GM23338 (cell line): ENCODE measurements around the gene NPLOC4. TPM values are rescaled to one million over a fixed set of nuclear protein-coding genes. Genes with fewer than 3 reads are reported as not detected.

Source experiments
- ATAC-seq: fragments of 200-7000 bp; cut with Tn5 transposase; 3 replicates; pipeline ENCODE4 v1.9.1; 2020
- DNase-seq: peaks from one replicate; pipeline ENCODE4 v3.0.0-alpha.2; 2015; ENCODE audit warnings: low spot score
- H2AFZ ChIP-seq: fragments of 200-600 bp; sonication (generic); 2 replicates; pipeline ENCODE4 v1.8.0; 2016; ENCODE audit warnings: antibody characterized with exemption, mild to moderate bottlenecking, moderate library complexity
- H3F3A ChIP-seq: fragments of 200-600 bp; sonication (generic); replicated peaks from 2 replicates; pipeline ENCODE4 v1.8.0; 2017; ENCODE audit warnings: antibody characterized with exemption, mixed run types, low read depth
- H3K27ac ChIP-seq: fragments of 200-600 bp; sonication (generic); 2 replicates; pipeline ENCODE4 v1.6.1; 2016; ENCODE audit warnings: low read depth
- H3K27me3 ChIP-seq: fragments of 200-600 bp; sonication (generic); 2 replicates; pipeline ENCODE4 v1.8.0; 2016; ENCODE audit warnings: mild to moderate bottlenecking, mixed run types, moderate library complexity; ENCODE audit not compliant: insufficient read depth
- H3K36me3 ChIP-seq: fragments of 200-600 bp; sonication (generic); 2 replicates; pipeline ENCODE4 v1.8.0; 2016; ENCODE audit warnings: mild to moderate bottlenecking; ENCODE audit not compliant: insufficient read depth
- H3K4me1 ChIP-seq: fragments of 200-600 bp; sonication (generic); 2 replicates; pipeline ENCODE4 v1.8.0; 2016; ENCODE audit warnings: mild to moderate bottlenecking, moderate library complexity; ENCODE audit not compliant: insufficient read depth
- H3K4me2 ChIP-seq: fragments of 200-600 bp; sonication (generic); 2 replicates; pipeline ENCODE4 v1.7.1; 2017; ENCODE audit warnings: mixed run types
- H3K4me3 ChIP-seq: fragments of 200-600 bp; sonication (generic); 2 replicates; pipeline ENCODE4 v1.6.1; 2016; ENCODE audit warnings: mixed run types
- H3K79me2 ChIP-seq: fragments of 200-600 bp; sonication (generic); replicated peaks from 2 replicates; pipeline ENCODE4 v1.8.0; 2017; ENCODE audit warnings: mild to moderate bottlenecking; ENCODE audit not compliant: insufficient read depth
- H3K9me2 ChIP-seq: fragments of 200-600 bp; sonication (generic); 2 replicates; pipeline ENCODE4 v1.8.0; 2017; ENCODE audit not compliant: insufficient read depth
- H4K20me1 ChIP-seq: fragments of 200-600 bp; sonication (generic); replicated peaks from 2 replicates; pipeline ENCODE4 v1.8.0; 2017; ENCODE audit warnings: mild to moderate bottlenecking; ENCODE audit not compliant: insufficient read depth
- H3K27ac Mint-ChIP-seq: 2 replicates; pipeline ENCODE4 v1.8.0; 2020; ENCODE audit warnings: inconsistent platforms, mild to moderate bottlenecking, moderate library complexity, mixed read lengths
- H3K27me3 Mint-ChIP-seq: 3 replicates; pipeline ENCODE4 v1.8.0; 2022; ENCODE audit warnings: low read depth, mild to moderate bottlenecking, moderate library complexity, mixed read lengths, inconsistent platforms; ENCODE audit not compliant: insufficient read depth, poor library complexity
- H3K36me3 Mint-ChIP-seq: 3 replicates; pipeline ENCODE4 v1.8.0; 2021; ENCODE audit warnings: low read depth, mild to moderate bottlenecking, inconsistent platforms, moderate library complexity, mixed read lengths
- H3K4me1 Mint-ChIP-seq: 3 replicates; pipeline ENCODE4 v1.8.0; 2020; ENCODE audit warnings: mild to moderate bottlenecking, inconsistent platforms, mixed read lengths
- H3K4me3 Mint-ChIP-seq: 3 replicates; pipeline ENCODE4 v1.8.0; 2021; ENCODE audit warnings: moderate library complexity, mild to moderate bottlenecking, inconsistent platforms, mixed read lengths
- H3K9me3 Mint-ChIP-seq: 3 replicates; pipeline ENCODE4 v1.8.0; 2020; ENCODE audit warnings: moderate library complexity, mild to moderate bottlenecking, inconsistent platforms, mixed read lengths
- EZH2phosphoT487 ChIP-seq: fragments of 200-600 bp; sonication (generic); IDR thresholded peaks from one replicate; pipeline ENCODE4 v1.8.1; 2018; ENCODE audit warnings: antibody characterized with exemption; ENCODE audit not compliant: unreplicated experiment
- POLR2AphosphoS5 ChIP-seq: IDR thresholded peaks from 2 replicates; pipeline ENCODE4 v1.6.1; 2016; ENCODE audit warnings: antibody characterized with exemption, low read depth
- STAT1 ChIP-seq: IDR thresholded peaks from one replicate; pipeline ENCODE4 v1.6.1; 2016; ENCODE audit warnings: antibody characterized with exemption; ENCODE audit not compliant: unreplicated experiment
- ZNF114 ChIP-seq: fragments of 250-450 bp; sonication (Bioruptor Pico); IDR thresholded peaks from 2 replicates; pipeline ENCODE4 v1.5.0; 2020; ENCODE audit warnings: mild to moderate bottlenecking, moderate library complexity
- polyA plus RNA-seq: library from polyadenylated mRNA; unstranded; fragments of >200 nt; fragmentation: Nextera tagmentation; extraction: Ambion mirVana; gene quantifications from 2 replicates; pipeline ENCODE4 v1.2.1, GENCODE V29; 2016
- total RNA-seq: library from RNA; depleted of rRNA; stranded (reverse); fragments of >200 nt; shearing (Covaris generic); gene quantifications from 2 replicates; pipeline ENCODE4 v1.2.3, GENCODE V29; 2014
- TF ChIP-seq, protein P1 (sequence below), 2 experiments: fragments of 200-600 bp in 1 of 2; sonication (generic) in 1 of 2; conservative IDR thresholded peaks; 2 replicates each; pipeline versions ENCODE4 v1.5.1 to v1.6.1; 2016 to 2017; ENCODE audit warnings: antibody characterized with exemption in 2 of 2, low read depth in 2 of 2, mild to moderate bottlenecking in 2 of 2, moderate library complexity in 1 of 2
- TF ChIP-seq, protein P2 (sequence below): IDR thresholded peaks from one replicate; pipeline ENCODE4 v1.6.1; 2018; ENCODE audit warnings: antibody characterized with exemption; ENCODE audit not compliant: unreplicated experiment
- TF ChIP-seq, protein P3 (sequence below): fragments of 250-450 bp; sonication (Bioruptor Pico); IDR thresholded peaks from 2 replicates; pipeline ENCODE4 v1.5.0; 2020; ENCODE audit warnings: mild to moderate bottlenecking, moderate library complexity

The NPLOC4 gene
- total and polyA plus RNA-seq, 2 experiments from 2014 or later = 24.1 to 79.1 TPM

DNA sequence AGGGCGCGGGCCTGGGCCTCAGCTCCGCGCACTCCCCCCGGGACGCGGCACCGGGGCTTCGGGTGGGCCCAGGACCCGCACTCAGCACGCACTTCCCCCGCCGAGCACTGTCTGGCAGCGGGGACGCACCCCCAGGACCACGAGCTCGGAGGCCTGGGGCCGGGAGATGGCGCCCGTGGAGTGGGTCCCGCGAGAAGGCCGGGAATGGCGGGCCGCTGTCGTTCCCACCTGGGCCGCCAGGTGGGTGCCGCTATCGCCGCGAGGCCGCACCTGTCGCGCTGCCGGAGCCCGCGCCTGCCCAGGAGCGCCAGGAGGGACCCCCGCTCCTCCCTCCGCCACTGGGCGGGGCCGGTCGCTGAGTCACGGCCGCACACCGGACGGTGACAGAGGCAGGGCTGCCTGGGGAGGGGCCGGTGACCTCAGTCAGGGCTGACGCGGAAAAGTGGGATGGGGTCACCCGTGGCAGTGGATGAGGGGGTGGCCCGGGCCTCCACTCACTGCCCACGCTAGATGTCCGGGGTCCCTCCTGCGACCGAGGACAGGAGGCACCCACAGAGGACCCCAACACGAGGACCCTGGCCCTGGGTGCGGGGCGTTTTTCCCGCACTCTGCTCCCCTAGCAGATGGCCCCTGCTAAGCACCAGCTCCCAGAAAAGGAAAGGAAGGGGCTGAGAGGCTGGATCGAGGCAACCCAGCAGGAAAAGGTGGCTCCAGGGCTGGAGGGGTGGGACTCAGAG lies 117.5 kb downstream of the NPLOC4 start:
- Histone ChIP-seq H3K79me2 (peaks cover 17% of the 10 kb centered on the region), H4K20me1 (peaks cover 7% of the 10 kb centered on the region; the same call in 1 of the 2 replicates), H3K27ac (no peak overlapping the region), H3K36me3 (no peaks in the 10 kb centered on the region), H3F3A (peaks cover 12% of the 10 kb centered on the region; the same call in 1 of the 2 replicates), H3K27me3 (peaks cover 46% of the 10 kb centered on the region), H3K4me1 (peaks cover 22% of the 10 kb centered on the region), H3K4me2 (peak overlapping the region; percentile 84), H2AFZ (peak overlapping the region; percentile 86; the same call in 1 of the 2 replicates), H3K9me2 (no peaks in the 10 kb centered on the region), H3K4me3 (peak overlapping the region; percentile 65)
- Mint-ChIP-seq H3K36me3 (no peaks in the 10 kb centered on the region; the same call in 2 of the 3 replicates), H3K4me1 (peaks cover 18% of the 10 kb centered on the region), H3K27me3 (peaks cover 54% of the 10 kb centered on the region), H3K9me3 (no peaks in the 10 kb centered on the region; the same call in 1 of the 3 replicates), H3K4me3 (peak overlapping the region; percentile 50), H3K27ac (no peak overlapping the region)
- TF ChIP-seq EZH2phosphoT487 (no peak), ZNF114 (CRISPR knock-in tag) (no peak), POLR2AphosphoS5 (peak; percentile 52)
- TF ChIP-seq, protein P1, sequence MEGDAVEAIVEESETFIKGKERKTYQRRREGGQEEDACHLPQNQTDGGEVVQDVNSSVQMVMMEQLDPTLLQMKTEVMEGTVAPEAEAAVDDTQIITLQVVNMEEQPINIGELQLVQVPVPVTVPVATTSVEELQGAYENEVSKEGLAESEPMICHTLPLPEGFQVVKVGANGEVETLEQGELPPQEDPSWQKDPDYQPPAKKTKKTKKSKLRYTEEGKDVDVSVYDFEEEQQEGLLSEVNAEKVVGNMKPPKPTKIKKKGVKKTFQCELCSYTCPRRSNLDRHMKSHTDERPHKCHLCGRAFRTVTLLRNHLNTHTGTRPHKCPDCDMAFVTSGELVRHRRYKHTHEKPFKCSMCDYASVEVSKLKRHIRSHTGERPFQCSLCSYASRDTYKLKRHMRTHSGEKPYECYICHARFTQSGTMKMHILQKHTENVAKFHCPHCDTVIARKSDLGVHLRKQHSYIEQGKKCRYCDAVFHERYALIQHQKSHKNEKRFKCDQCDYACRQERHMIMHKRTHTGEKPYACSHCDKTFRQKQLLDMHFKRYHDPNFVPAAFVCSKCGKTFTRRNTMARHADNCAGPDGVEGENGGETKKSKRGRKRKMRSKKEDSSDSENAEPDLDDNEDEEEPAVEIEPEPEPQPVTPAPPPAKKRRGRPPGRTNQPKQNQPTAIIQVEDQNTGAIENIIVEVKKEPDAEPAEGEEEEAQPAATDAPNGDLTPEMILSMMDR (conservative IDR thresholded peaks at IDR 0.05; ENCODE audit: low read depth in 2 of 2) = peak; percentile 39 to 41; a peak in 3 of 4 replicates
- ATAC-seq (peak; percentile 44), DNase-seq (peak; percentile 78)

DNA sequence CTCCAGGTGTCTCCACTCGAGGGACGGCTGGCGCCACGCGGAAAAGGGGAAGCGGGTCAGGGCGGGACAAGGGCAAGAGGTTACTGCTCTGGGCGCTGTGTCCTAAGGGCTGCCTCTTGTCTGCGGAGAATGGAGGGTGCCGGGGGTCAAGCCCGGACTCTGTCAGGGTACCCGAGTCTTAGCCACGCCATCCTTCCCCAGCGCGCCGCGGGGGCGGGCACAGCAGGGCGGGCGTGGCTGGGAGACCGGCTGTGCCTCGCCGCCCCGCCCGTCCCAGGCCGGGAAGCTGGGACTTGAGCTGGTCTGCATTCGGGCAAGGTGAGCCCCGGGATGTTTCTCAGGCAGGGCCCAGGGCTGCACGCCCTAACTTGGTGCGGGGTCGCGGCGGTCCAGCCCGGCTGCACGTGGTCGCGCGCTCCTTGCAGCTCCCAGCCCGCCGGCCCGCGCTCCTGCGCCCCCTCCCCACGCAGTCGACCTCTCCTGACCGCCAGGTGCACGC lies 118.1 kb downstream of the NPLOC4 start:
- Histone ChIP-seq H3F3A (peaks cover 15% of the 10 kb centered on the region), H3K36me3 (no peaks in the 10 kb centered on the region), H2AFZ (peak overlapping the region; percentile 86; the same call in 1 of the 2 replicates), H3K27ac (no peak overlapping the region), H3K4me2 (peak overlapping the region; percentile 84), H3K4me1 (peaks cover 22% of the 10 kb centered on the region), H3K27me3 (peaks cover 46% of the 10 kb centered on the region), H3K4me3 (peak overlapping the region; percentile 65), H4K20me1 (peaks cover 7% of the 10 kb centered on the region; the same call in 1 of the 2 replicates), H3K79me2 (peaks cover 17% of the 10 kb centered on the region), H3K9me2 (no peaks in the 10 kb centered on the region)
- H3K27ac Mint-ChIP-seq = no peak overlapping the region
- no peak for TF ChIP-seq POLR2AphosphoS5
- TF ChIP-seq, protein P2, sequence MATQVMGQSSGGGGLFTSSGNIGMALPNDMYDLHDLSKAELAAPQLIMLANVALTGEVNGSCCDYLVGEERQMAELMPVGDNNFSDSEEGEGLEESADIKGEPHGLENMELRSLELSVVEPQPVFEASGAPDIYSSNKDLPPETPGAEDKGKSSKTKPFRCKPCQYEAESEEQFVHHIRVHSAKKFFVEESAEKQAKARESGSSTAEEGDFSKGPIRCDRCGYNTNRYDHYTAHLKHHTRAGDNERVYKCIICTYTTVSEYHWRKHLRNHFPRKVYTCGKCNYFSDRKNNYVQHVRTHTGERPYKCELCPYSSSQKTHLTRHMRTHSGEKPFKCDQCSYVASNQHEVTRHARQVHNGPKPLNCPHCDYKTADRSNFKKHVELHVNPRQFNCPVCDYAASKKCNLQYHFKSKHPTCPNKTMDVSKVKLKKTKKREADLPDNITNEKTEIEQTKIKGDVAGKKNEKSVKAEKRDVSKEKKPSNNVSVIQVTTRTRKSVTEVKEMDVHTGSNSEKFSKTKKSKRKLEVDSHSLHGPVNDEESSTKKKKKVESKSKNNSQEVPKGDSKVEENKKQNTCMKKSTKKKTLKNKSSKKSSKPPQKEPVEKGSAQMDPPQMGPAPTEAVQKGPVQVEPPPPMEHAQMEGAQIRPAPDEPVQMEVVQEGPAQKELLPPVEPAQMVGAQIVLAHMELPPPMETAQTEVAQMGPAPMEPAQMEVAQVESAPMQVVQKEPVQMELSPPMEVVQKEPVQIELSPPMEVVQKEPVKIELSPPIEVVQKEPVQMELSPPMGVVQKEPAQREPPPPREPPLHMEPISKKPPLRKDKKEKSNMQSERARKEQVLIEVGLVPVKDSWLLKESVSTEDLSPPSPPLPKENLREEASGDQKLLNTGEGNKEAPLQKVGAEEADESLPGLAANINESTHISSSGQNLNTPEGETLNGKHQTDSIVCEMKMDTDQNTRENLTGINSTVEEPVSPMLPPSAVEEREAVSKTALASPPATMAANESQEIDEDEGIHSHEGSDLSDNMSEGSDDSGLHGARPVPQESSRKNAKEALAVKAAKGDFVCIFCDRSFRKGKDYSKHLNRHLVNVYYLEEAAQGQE = no peak
- TF ChIP-seq, protein P3, sequence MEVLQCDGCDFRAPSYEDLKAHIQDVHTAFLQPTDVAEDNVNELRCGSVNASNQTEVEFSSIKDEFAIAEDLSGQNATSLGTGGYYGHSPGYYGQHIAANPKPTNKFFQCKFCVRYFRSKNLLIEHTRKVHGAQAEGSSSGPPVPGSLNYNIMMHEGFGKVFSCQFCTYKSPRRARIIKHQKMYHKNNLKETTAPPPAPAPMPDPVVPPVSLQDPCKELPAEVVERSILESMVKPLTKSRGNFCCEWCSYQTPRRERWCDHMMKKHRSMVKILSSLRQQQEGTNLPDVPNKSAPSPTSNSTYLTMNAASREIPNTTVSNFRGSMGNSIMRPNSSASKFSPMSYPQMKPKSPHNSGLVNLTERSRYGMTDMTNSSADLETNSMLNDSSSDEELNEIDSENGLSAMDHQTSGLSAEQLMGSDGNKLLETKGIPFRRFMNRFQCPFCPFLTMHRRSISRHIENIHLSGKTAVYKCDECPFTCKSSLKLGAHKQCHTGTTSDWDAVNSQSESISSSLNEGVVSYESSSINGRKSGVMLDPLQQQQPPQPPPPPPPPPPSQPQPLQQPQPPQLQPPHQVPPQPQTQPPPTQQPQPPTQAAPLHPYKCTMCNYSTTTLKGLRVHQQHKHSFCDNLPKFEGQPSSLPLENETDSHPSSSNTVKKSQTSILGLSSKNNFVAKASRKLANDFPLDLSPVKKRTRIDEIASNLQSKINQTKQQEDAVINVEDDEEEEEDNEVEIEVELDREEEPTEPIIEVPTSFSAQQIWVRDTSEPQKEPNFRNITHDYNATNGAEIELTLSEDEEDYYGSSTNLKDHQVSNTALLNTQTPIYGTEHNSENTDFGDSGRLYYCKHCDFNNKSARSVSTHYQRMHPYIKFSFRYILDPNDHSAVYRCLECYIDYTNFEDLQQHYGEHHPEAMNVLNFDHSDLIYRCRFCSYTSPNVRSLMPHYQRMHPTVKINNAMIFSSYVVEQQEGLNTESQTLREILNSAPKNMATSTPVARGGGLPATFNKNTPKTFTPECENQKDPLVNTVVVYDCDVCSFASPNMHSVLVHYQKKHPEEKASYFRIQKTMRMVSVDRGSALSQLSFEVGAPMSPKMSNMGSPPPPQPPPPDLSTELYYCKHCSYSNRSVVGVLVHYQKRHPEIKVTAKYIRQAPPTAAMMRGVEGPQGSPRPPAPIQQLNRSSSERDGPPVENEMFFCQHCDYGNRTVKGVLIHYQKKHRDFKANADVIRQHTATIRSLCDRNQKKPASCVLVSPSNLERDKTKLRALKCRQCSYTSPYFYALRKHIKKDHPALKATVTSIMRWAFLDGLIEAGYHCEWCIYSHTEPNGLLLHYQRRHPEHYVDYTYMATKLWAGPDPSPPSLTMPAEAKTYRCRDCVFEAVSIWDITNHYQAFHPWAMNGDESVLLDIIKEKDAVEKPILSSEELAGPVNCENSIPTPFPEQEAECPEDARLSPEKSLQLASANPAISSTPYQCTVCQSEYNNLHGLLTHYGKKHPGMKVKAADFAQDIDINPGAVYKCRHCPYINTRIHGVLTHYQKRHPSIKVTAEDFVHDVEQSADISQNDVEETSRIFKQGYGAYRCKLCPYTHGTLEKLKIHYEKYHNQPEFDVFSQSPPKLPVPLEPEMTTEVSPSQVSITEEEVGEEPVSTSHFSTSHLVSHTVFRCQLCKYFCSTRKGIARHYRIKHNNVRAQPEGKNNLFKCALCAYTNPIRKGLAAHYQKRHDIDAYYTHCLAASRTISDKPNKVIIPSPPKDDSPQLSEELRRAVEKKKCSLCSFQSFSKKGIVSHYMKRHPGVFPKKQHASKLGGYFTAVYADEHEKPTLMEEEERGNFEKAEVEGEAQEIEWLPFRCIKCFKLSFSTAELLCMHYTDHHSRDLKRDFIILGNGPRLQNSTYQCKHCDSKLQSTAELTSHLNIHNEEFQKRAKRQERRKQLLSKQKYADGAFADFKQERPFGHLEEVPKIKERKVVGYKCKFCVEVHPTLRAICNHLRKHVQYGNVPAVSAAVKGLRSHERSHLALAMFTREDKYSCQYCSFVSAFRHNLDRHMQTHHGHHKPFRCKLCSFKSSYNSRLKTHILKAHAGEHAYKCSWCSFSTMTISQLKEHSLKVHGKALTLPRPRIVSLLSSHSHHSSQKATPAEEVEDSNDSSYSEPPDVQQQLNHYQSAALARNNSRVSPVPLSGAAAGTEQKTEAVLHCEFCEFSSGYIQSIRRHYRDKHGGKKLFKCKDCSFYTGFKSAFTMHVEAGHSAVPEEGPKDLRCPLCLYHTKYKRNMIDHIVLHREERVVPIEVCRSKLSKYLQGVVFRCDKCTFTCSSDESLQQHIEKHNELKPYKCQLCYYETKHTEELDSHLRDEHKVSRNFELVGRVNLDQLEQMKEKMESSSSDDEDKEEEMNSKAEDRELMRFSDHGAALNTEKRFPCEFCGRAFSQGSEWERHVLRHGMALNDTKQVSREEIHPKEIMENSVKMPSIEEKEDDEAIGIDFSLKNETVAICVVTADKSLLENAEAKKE (CRISPR knock-in tag) = no peak
- TF ChIP-seq EZH2phosphoT487 = no peak
- TF ChIP-seq ZNF114 (CRISPR knock-in tag) = no peak
- no peak for TF ChIP-seq STAT1
- DNase-seq (peak; percentile 61), ATAC-seq (peak; percentile 22)
- no peaks in the 10 kb centered on the region; the same call in 2 of the 3 replicates for H3K36me3 Mint-ChIP-seq
- H3K27me3 Mint-ChIP-seq = peaks cover 54% of the 10 kb centered on the region
- peaks cover 18% of the 10 kb centered on the region for H3K4me1 Mint-ChIP-seq
- H3K4me3 Mint-ChIP-seq = peak overlapping the region; percentile 57
- H3K9me3 Mint-ChIP-seq = no peaks in the 10 kb centered on the region; the same call in 1 of the 3 replicates
